Lower leg skin (tissue), 3 donors: Measurements from ENCODE around the gene LRRC46.

Experiments
- CTCF ChIP-seq, 3 donors: fragments of 450-650 bp; IDR thresholded peaks; one replicate each; pipeline ENCODE4 v1.5.1; 2016; ENCODE audit warnings: antibody characterized with exemption in 3 of 3, mild to moderate bottlenecking in 3 of 3, moderate library complexity in 2 of 3
- POLR2A ChIP-seq, 2 donors: fragments of 450-650 bp; IDR thresholded peaks; one replicate each; pipeline ENCODE4 v1.6.1; 2016 to 2017; ENCODE audit warnings: antibody characterized with exemption in 2 of 2, mild to moderate bottlenecking in 1 of 2, moderate library complexity in 1 of 2

DNA sequence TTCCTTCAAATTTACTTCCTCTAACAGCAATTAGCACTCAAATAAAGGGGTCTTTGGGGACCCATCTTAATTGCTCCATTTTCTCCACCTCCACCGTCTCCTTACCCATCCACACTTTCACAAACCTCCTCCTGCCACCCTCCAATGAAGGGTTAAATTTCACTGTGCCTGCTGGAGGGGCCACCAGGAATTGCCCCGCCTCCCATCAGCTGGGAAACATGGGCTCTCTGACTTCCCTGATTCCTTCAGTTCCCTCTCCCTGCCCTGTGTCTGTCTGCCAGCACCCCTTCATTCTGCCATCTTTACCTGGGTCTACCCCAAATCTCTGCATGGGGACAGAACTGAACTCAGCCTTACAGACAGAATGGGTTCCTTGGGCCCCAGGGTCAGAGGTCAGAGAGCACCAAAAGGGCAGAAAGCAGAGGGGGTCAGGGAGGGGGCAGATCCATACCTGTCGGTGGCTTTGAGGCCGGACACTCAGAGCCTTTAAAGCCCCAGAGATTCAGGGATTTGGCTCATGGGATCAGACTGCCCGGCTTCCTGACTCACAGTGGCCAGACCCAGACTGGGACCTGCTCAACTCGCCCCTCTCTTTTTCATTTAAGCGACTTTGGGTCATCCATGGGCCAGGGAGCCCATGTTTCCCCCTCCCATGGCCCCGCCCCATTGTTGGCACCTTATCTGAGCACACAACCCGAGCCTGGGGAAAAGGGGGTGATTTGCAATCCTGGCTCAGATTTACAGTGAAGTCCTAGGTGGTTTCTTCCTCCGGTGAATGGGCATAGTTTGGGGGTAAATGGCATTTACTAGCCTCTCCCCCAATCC lies 46.9 kb downstream of the LRRC46 start:
- TF ChIP-seq CTCF (IDR thresholded peaks at IDR 0.05) (no peak), POLR2A (IDR thresholded peaks at IDR 0.05) (no peak)
